IPS-11a (cell line): Measurements from ENCODE around the gene MXRA8.
"Not testable (repeated sequence)": the region's sequence is repeated elsewhere in the genome, so short reads cannot be mapped to it uniquely, and the experiment has no call there.

Experiments used
- H3K4me3 ChIP-seq: one replicate; pipeline ENCODE4 v1.5.1; 2013; ENCODE audit warnings: low read depth, low read length, control low read depth

Gene MXRA8

GRCh38 chr1:1393014-1393413 lies 34.7 kb upstream of the MXRA8 start:
- no peak overlapping the region for H3K4me3 ChIP-seq

- H3K4me3 ChIP-seq, result no peak overlapping the region
Observed at GRCh38 chr1:1391225-1391624, 32.9 kb upstream of the MXRA8 start.

- no peak overlapping the region for H3K4me3 ChIP-seq
Observed at GRCh38 chr1:1390675-1391074, 32.3 kb upstream of the MXRA8 start.

- H3K4me3 ChIP-seq, result no peak overlapping the region
Observed at GRCh38 chr1:1388078-1388472, 29.7 kb upstream of the MXRA8 start.

- H3K4me3 ChIP-seq, result no peak overlapping the region
Observed at GRCh38 chr1:1387098-1388077, 29.0 kb upstream of the MXRA8 start.

GRCh38 chr1:1385931-1386330 lies 27.6 kb upstream of the MXRA8 start:
- no peak overlapping the region for H3K4me3 ChIP-seq

GRCh38 chr1:1385339-1385738 lies 27.0 kb upstream of the MXRA8 start:
- H3K4me3 ChIP-seq, result not testable (repeated sequence)

GRCh38 chr1:1381294-1381693 lies 22.9 kb upstream of the MXRA8 start:
- H3K4me3 ChIP-seq, result no peak overlapping the region

GRCh38 chr1:1380860-1381259 lies 22.5 kb upstream of the MXRA8 start:
- H3K4me3 ChIP-seq, result no peak overlapping the region

- H3K4me3 ChIP-seq, result no peak overlapping the region
Observed at GRCh38 chr1:1377540-1378205, 19.3 kb upstream of the MXRA8 start.

- no peak overlapping the region for H3K4me3 ChIP-seq
Observed at GRCh38 chr1:1376551-1377226, 18.3 kb upstream of the MXRA8 start.

- H3K4me3 ChIP-seq, result peak within 1 kb of the TSS; percentile 87
Observed at GRCh38 chr1:1374929-1375662, 16.7 kb upstream of the MXRA8 start, which contains the start of gene AURKAIP1. Gene AURKAIP1 (minus strand): TSS chr1:1375207. CDS start chr1:1374756, 451 bp downstream.

- H3K4me3 ChIP-seq, result peak overlapping the region; percentile 87
Observed at GRCh38 chr1:1374589-1374928, 16.2 kb upstream of the MXRA8 start.

GRCh38 chr1:1373815-1374588 lies 15.6 kb upstream of the MXRA8 start:
- peak overlapping the region; percentile 87 for H3K4me3 ChIP-seq

GRCh38 chr1:1373051-1373814 lies 14.9 kb upstream of the MXRA8 start:
- H3K4me3 ChIP-seq, result no peak overlapping the region

GRCh38 chr1:1371746-1372711 lies 13.7 kb upstream of the MXRA8 start:
- no peak overlapping the region for H3K4me3 ChIP-seq

- no peak overlapping the region for H3K4me3 ChIP-seq
Observed at GRCh38 chr1:1371364-1371745, 13.0 kb upstream of the MXRA8 start.

- no peak overlapping the region for H3K4me3 ChIP-seq
Observed at GRCh38 chr1:1370771-1371300, 12.5 kb upstream of the MXRA8 start.
